GM21528 (cell line): Measurements from ENCODE around the gene ATXN10.

Experiments
- ATAC-seq: cut with Tn5 transposase; IDR thresholded peaks from one replicate; pipeline ENCODE4 v1.9.1; 2021; ENCODE audit warnings: mild to moderate bottlenecking, moderate library complexity; ENCODE audit not compliant: unreplicated experiment, low FRiP score

Gene ATXN10

DNA sequence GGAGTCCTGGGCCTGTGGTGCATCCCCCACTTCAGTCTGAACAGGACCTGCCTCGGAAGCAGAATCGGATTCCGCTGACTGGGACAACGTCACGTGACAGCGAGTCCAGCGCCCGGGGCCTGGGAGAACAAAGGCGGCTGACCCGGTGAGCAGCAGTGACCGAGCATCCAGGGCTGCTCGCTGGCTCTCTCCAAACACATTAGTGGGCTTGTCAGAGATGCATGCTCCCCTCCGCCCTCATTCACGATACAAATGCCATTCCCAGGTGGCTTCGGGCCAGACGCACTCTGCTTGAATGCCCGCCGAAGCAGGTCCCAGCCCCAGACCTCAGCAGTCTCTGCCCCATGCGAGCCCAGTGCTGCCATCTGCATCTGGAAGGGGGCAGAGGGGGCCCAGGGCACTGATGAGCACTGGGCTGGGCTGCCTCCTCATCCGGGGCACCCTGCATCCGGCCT, 214.3 kb downstream of the ATXN10 start:
- ATAC-seq = no peak

DNA sequence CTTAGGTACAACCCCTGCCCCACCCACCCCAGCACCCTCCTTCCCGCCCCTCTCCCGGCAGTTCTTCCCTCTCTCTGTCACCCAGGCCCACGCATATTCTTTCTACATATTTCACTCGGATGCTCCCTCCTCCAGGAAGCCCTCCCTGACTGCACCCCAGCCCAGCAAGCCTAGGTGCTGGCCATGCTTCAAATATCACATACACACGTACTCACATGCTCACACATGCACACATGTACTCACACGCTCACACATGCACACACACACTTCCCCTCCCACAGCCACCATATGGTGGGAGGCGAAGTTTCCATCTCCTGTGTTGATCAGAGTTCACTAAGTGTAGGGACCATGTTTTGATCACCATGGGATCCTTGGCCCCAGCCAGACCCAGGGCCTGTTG, 214.9 kb downstream of the ATXN10 start:
- ATAC-seq = no peak

DNA sequence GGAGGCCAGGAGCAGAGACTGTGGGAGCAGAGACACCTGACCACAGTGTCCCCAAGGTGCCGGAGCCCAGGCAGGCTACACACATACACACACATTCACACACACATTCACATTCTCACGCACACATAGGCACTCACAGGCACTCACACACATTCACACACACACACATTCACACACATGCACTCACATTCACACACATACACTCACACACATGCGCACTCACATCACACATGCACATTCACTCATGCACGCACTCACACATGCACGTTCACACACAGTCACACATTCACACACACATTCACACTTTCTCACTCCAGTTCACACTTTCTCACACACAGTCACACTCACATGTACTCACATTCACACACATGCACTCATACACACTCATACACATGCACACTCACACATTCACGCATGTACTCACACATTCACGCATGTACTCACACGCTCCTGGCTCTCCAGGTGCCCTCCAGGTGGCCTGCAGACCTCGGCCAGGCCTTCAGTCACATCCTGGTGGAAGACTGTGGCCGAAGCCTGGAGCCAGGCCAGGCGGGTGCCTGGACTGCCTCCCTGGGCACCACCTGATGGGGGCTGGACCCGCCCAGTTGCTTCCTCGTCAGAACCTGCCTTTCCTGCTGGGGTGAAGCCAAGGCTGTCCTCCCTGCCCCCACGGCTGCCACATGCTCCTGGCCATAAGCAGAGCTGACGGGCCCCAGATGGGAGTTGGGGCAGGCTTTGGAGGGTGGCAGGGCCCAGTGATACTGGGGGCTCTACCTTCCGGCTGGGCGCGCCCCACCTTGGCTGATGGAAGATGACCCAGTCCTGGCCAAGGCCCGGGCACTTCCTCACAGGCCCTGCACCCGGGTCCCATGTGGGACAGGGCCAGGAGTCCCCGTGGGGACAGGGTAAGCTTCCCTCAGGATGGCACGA, 215.8 kb downstream of the ATXN10 start:
- no peak for ATAC-seq

DNA sequence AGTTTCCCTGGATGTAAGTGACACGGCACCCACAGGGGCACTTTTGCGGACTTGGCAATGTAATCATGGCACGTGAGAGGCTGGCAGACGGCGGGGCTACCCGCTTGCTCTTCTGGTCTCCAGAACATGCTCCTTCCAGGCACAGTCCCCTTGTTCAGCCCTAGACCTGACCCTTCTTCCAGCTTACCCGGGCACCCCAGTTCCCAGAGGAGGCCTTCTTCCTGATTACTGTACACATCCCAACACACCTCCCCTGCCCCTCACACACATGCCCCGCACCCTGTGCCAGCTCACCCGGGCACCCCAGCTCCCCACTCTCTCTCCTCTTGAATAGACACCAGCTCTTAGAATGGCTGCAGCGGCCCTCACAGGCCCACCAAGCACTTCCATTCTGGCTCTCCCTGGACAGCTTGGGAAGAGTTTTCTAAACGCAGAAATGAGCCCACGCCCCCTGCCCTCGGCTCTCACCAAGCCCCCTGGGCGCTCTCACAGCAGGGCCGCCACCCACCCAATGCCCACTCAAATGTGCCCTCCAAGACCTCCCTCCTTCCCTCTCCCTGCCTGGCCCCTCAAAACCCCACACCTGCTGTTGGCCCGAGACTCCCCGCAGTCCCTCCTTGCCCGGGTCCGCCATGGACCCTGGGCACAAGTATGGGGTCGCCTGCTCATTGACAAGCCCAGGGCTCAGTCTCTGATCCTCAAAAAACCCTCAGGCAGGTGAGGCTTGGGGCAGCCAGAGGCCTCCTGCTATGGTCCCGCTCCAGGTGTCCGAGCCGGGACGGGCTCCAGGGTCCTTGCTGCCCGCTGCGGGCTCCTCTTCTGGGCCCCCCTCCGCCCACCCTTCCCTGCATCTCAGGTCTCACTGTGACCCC, 216.8 kb downstream of the ATXN10 start:
- no peak for ATAC-seq

DNA sequence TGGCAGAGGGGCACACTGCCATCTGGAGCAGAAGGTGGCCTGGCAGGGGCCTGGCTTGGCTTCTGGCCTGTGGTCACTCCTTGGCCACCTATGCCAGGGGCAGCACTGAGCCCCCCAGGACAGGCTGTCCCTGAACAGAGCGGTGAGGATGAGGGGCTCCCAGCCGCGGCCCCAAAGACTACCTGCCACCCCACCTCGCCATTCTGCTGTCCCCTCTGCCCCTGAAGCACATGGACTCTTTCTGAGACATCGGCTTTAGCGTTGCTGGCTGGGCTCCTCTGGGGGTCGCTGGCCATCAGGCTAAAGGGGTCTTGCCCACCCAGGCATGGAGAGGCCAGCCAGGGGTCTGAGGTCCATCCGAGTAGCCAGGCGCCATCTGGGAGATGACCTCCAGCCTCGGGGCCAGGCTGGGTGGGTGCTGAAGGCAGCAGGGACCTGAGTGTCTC, 217.5 kb downstream of the ATXN10 start:
- no peak for ATAC-seq

DNA sequence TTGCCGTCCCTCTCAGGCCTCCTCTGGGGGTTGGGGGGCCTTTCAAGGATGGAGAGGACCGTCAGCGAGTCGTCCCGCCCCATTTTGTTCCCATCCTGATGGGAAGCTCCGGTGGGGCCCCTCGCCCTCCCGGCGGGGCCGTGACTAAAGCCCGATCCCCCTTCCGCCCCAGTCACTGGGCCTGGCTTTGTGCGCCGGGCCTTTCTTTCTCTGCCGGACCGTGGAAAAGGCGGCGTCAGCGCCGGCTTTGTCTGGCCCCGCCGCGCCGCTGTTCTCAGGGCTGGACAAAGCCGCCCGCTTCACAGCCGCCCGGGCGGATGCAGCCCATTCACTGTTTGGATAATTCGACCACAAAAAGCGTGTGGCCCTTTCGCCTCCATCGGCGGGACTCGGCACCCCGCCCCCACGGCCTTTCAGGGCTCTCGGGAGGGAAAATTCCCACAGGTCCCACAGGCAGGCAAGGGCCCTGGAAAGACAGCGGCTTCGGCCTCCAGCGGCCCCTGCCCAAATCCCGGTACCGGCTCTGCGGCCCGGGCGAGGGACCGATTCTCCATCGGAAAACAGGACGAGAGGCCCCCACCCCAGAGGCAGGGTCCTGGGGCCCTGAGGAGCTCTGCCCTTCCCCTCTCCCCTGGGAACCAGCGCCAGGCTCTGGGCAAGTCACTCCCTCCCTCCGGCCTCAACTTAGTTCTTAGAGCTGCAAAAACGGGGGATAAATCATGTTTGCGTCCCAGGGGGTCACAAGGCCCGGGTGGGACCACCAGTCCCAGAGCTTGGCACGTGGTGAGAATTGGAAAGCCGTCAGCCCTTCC, 218.1 kb downstream of the ATXN10 start:
- ATAC-seq = no peak

DNA sequence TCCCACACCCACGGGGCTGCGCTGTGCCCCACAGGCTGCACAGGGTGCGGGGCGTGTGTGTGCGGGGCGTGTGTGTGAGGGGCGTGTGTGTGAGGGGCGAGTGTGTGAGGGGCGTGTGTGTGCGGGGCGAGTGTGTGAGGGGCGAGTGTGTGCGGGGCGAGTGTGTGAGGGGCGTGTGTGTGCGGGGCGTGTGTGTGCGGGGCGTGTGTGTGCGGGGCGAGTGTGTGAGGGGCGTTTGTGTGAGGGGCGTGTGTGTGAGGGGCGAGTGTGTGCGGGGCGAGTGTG, 218.7 kb downstream of the ATXN10 start:
- ATAC-seq = no peak

DNA sequence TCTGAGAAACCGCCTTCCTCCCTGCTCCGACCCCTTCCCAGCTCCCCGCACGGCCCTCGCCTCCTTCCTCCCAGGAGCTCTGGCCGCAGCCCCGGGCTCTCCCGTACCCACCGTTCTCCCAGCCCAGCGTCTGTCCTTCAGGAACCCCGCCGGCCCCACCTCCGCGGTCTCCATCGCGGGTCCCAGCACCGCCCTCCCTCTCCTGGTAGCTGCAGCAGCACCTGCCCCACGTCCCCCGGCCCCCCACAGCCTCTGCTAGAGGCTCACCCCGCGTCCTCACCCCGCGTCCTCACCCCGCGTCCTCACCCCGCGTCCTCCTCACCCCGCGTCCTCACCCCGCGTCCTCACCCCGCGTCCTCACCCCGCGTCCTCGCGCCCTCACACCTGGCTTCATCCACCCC, 219.4 kb downstream of the ATXN10 start:
- ATAC-seq = no peak

DNA sequence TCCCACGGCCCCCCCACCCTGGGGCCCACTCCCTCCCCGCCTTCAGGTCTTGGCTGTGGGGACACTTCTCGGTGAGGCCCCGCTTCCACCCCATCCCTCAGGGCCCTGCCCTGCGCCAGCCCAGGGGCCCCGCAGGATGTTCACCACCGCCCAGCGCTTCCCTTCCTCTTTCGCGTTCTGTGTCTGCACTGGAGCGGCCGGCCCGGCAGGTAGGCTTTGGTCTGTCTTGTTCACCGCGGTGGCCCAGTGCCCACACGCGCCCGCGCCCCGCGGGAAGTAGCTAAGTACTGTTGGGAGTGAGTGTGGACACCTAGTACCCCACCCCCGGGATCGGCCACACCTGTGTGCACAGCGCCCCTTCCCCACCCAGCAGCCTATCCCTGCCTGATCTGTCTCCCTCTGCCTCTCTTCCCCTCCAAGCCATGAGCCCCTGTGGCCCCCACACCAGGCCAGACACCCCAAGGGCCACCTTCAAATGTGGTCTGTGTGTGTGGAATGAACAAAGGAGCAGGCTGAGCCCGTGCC, 219.9 kb downstream of the ATXN10 start:
- no peak for ATAC-seq

DNA sequence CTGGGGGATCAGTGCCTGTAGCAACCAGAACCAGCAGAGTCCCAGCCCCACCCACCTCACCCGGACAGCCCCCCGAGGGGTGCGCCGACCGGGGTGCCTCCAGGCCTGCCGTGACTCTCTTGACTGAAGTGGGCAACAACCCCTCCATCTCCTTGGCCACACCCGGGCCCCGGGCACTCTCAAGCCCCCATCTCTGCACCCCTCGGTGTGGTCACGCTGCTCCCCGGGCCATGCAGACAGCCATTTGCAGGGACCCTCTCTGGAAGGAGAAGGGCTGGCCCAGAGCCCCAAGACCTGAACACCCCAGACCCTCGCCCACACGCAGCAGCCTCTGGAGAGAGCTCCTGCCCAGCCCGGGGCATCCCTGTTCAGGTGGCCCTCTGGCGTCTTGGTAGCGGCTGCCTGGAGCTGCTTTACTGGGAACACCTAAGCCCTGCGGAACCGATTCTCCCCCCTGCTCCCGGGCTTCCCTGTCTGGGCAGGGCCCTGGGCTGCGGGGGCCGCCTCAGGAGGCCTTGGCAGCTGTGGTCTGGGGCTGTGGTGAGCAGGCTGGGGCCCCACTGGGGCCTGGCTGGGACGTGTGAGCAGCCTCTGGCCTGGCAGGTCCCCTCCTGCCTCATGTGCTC, 220.5 kb downstream of the ATXN10 start:
- no peak for ATAC-seq

DNA sequence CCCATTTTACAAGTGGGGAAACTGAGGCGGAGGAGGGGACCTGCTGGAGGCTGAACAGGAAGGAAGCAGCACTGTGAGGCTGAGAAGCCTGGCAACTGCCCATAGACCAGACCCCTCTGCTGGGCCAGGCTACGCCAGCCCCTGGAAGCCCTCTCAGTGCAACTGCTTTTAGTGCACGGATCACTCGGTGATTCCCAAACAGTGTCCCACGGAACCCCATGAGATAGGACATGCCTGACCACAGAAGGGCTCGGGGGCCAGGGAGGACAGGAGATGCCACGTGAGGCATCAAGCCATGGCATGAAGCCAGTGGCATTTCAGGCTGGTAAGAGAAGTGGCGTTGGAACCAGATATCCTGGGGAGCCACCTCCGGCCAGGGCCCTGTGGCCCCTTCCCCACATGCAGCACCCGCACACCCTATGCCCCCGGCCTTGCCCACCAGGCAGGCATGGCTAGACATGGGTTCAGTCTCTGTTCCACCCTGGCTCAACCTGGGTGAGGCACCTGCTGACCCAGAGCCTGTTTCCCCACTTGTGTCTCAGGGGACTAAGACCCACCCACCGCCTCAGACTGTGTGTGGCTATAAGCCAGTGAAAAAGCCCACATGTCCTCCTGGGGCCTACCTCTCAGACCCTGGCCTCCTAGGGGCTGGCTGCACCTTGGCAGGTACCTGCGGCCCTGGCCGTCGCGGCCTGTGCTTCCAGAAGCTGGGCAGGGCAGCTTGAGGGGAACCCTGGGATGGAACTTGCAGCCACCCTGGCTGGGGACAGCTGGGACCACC, 221.2 kb downstream of the ATXN10 start:
- no peak for ATAC-seq

DNA sequence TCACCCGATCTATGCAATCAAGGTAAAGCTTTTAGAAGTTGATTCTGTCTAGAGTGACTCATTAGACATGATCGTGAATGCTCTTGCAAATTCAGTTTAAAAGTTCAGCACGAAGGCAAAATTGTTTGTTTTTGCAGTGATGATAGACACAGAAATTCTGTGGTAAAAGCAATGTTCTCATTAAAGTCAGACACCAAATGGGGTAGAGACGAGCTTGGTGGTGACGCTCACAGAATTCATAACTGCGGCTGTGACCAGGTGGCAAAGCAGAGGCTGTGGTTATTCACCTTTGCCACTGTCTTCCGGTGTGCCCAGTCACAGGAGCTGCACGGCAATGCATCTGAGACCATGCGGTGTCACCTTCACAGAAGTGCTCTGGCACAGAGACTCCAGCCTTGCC, 221.9 kb downstream of the ATXN10 start:
- no peak for ATAC-seq
